ENCODE data around the gene CLMN. TPM values are rescaled to one million over a fixed set of nuclear protein-coding genes. Genes with fewer than 3 reads are reported as not detected.
"Not testable (repeated sequence)": the region's sequence is repeated elsewhere in the genome, so short reads cannot be mapped to it uniquely, and the experiment has no call there.

The CLMN gene
- total RNA-seq, 5 donors from 2014 or later (not counting 1 experiment from before 2014, with no cell fraction given) = 0.68 to 2.2 (median 0.99) TPM

GRCh38 chr14:95183082-95183481, 136.6 kb downstream of the CLMN start:
- Histone ChIP-seq H3K9me3 (no peaks in the 10 kb centered on the region), H3K36me3 (ENCODE audit: control insufficient read depth in 2 of 2, extremely low read depth in 1 of 2, insufficient read depth in 1 of 2, low read length in 1 of 2) (no peaks in the 10 kb centered on the region), H3K4me1 (ENCODE audit: control insufficient read depth in 1 of 2, extremely low read depth in 1 of 2, insufficient read depth in 2 of 2, low read length in 2 of 2) (no peaks in the 10 kb centered on the region), H3K27ac (ENCODE audit: low read length) (no peak overlapping the region), H3K27me3 (replicated peaks in 1 of 2; ENCODE audit: control insufficient read depth in 2 of 2, extremely low read depth in 1 of 2, insufficient read depth in 2 of 2, low read length in 1 of 2) (peaks cover 0 to 34% of the 10 kb centered on the region in 2 experiments), H3K4me3 (ENCODE audit: control insufficient read depth in 1 of 2, extremely low read depth in 1 of 2, low read length in 1 of 2) (no peak overlapping the region)
- Mint-ChIP-seq H3K36me3 (peaks cover 19% of the 10 kb centered on the region), H3K4me1 (peaks cover 0 to 2% (median 2%) of the 10 kb centered on the region in 3 donors), H3K9me3 (peaks cover 0 to 2% (median 2%) of the 10 kb centered on the region in 3 donors), H3K4me3 (no peak overlapping the region), H3K27me3 (peaks cover 14 to 37% of the 10 kb centered on the region in 2 donors), H3K27ac (no peak overlapping the region)
- 60% methylated on average over 1 of the region's 1 CpG for WGBS (ENCODE audit: insufficient coverage)
- CTCF ChIA-PET = no interaction called here
- POLR2A ChIA-PET = no interaction called here
- ATAC-seq (replicated peaks in 1 of 4) (no peak), DNase-seq (no peak)

GRCh38 chr14:95182379-95182778, 137.3 kb downstream of the CLMN start:
- H3K27me3 ChIP-seq (replicated peaks in 1 of 2; ENCODE audit: control insufficient read depth in 2 of 2, extremely low read depth in 1 of 2, insufficient read depth in 2 of 2, low read length in 1 of 2) = peaks cover 0 to 29% of the 10 kb centered on the region in 2 experiments
- ATAC-seq (replicated peaks in 1 of 4) = no peak
- CTCF ChIA-PET = no interaction called here
- no peaks in the 10 kb centered on the region for H3K4me1 ChIP-seq (ENCODE audit: control insufficient read depth in 1 of 2, extremely low read depth in 1 of 2, insufficient read depth in 2 of 2, low read length in 2 of 2)
- Mint-ChIP-seq H3K27me3 (peaks cover 14 to 34% of the 10 kb centered on the region in 2 donors), H3K4me3 (no peak overlapping the region), H3K4me1 (peaks cover 0 to 2% (median 2%) of the 10 kb centered on the region in 3 donors), H3K27ac (no peak overlapping the region), H3K9me3 (no peaks in the 10 kb centered on the region), H3K36me3 (peaks cover 23% of the 10 kb centered on the region)
- WGBS (ENCODE audit: insufficient coverage) = no CpG with 5 or more reads among the region's 8 CpGs
- no peak overlapping the region for H3K4me3 ChIP-seq (ENCODE audit: control insufficient read depth in 1 of 2, extremely low read depth in 1 of 2, low read length in 1 of 2)
- no peaks in the 10 kb centered on the region for H3K36me3 ChIP-seq (ENCODE audit: control insufficient read depth in 2 of 2, extremely low read depth in 1 of 2, insufficient read depth in 1 of 2, low read length in 1 of 2)
- no peaks in the 10 kb centered on the region for H3K9me3 ChIP-seq
- POLR2A ChIA-PET = no interaction called here
- DNase-seq = no peak
- H3K27ac ChIP-seq (ENCODE audit: low read length) = no peak overlapping the region

- no peaks in the 10 kb centered on the region for H3K36me3 ChIP-seq (ENCODE audit: control insufficient read depth in 2 of 2, extremely low read depth in 1 of 2, insufficient read depth in 1 of 2, low read length in 1 of 2)
- Mint-ChIP-seq H3K36me3 (peaks cover 23% of the 10 kb centered on the region), H3K4me3 (no peak overlapping the region), H3K27me3 (peaks cover 8 to 23% of the 10 kb centered on the region in 2 donors), H3K9me3 (no peaks in the 10 kb centered on the region), H3K4me1 (peaks cover 0 to 2% (median 2%) of the 10 kb centered on the region in 3 donors), H3K27ac (no peak overlapping the region)
- WGBS (ENCODE audit: insufficient coverage) = 88% methylated on average over 5 of the region's 8 CpGs
- CTCF ChIA-PET = no interaction called here
- no peaks in the 10 kb centered on the region for H3K4me1 ChIP-seq (ENCODE audit: control insufficient read depth in 1 of 2, extremely low read depth in 1 of 2, insufficient read depth in 2 of 2, low read length in 2 of 2)
- ATAC-seq (replicated peaks in 1 of 4) = no peak
- no peak for DNase-seq
- no peak overlapping the region for H3K27ac ChIP-seq (ENCODE audit: low read length)
- no peak overlapping the region for H3K4me3 ChIP-seq (ENCODE audit: control insufficient read depth in 1 of 2, extremely low read depth in 1 of 2, low read length in 1 of 2)
- no peaks in the 10 kb centered on the region for H3K9me3 ChIP-seq
- POLR2A ChIA-PET = no interaction called here
- H3K27me3 ChIP-seq (replicated peaks in 1 of 2; ENCODE audit: control insufficient read depth in 2 of 2, extremely low read depth in 1 of 2, insufficient read depth in 2 of 2, low read length in 1 of 2) = peaks cover 0 to 21% of the 10 kb centered on the region in 2 experiments
Observed at GRCh38 chr14:95180966-95181741, 138.6 kb downstream of the CLMN start.

- H3K27ac Mint-ChIP-seq; H3K4me1 ChIP-seq (ENCODE audit: control insufficient read depth in 1 of 2, extremely low read depth in 1 of 2, insufficient read depth in 2 of 2, low read length in 2 of 2); H3K4me3 Mint-ChIP-seq; H3K9me3 ChIP-seq; H3K4me1 Mint-ChIP-seq; H3K27me3 Mint-ChIP-seq; DNase-seq; H3K9me3 Mint-ChIP-seq; H3K27me3 ChIP-seq (replicated peaks in 1 of 2; ENCODE audit: control insufficient read depth in 2 of 2, extremely low read depth in 1 of 2, insufficient read depth in 2 of 2, low read length in 1 of 2); H3K4me3 ChIP-seq (ENCODE audit: control insufficient read depth in 1 of 2, extremely low read depth in 1 of 2, low read length in 1 of 2); CTCF ChIA-PET; ATAC-seq (replicated peaks in 1 of 4); H3K27ac ChIP-seq (ENCODE audit: low read length); POLR2A ChIA-PET; H3K36me3 ChIP-seq (ENCODE audit: control insufficient read depth in 2 of 2, extremely low read depth in 1 of 2, insufficient read depth in 1 of 2, low read length in 1 of 2): not testable (repeated sequence)
- peaks cover 17% of the 10 kb centered on the region for H3K36me3 Mint-ChIP-seq
- WGBS (ENCODE audit: insufficient coverage) = no CpG with 5 or more reads among the region's 3 CpGs
Observed at GRCh38 chr14:95175670-95176069, 144.0 kb downstream of the CLMN start.

GRCh38 chr14:95174184-95174792, 145.4 kb downstream of the CLMN start:
- no peaks in the 10 kb centered on the region for H3K9me3 ChIP-seq
- POLR2A ChIA-PET = no interaction called here
- H3K27ac ChIP-seq (ENCODE audit: low read length) = no peak overlapping the region
- Mint-ChIP-seq H3K27me3 (peaks cover 0 to 7% of the 10 kb centered on the region in 2 donors), H3K4me3 (no peak overlapping the region), H3K27ac (no peak overlapping the region), H3K9me3 (no peaks in the 10 kb centered on the region), H3K36me3 (peaks cover 9% of the 10 kb centered on the region), H3K4me1 (no peaks in the 10 kb centered on the region)
- H3K4me3 ChIP-seq (ENCODE audit: control insufficient read depth in 1 of 2, extremely low read depth in 1 of 2, low read length in 1 of 2) = no peak overlapping the region
- no peak for ATAC-seq (replicated peaks in 1 of 4)
- no peak for DNase-seq
- H3K4me1 ChIP-seq (ENCODE audit: control insufficient read depth in 1 of 2, extremely low read depth in 1 of 2, insufficient read depth in 2 of 2, low read length in 2 of 2) = no peaks in the 10 kb centered on the region
- no CpG with 5 or more reads among the region's 2 CpGs for WGBS (ENCODE audit: insufficient coverage)
- CTCF ChIA-PET = no interaction called here
- no peaks in the 10 kb centered on the region for H3K36me3 ChIP-seq (ENCODE audit: control insufficient read depth in 2 of 2, extremely low read depth in 1 of 2, insufficient read depth in 1 of 2, low read length in 1 of 2)
- peaks cover 0 to 5% of the 10 kb centered on the region in 2 experiments for H3K27me3 ChIP-seq (replicated peaks in 1 of 2; ENCODE audit: control insufficient read depth in 2 of 2, extremely low read depth in 1 of 2, insufficient read depth in 2 of 2, low read length in 1 of 2)

GRCh38 chr14:95173518-95173917, 146.2 kb downstream of the CLMN start:
- H3K9me3 Mint-ChIP-seq = no peaks in the 10 kb centered on the region
- peaks cover 6% of the 10 kb centered on the region for H3K36me3 Mint-ChIP-seq
- ChIA-PET POLR2A (no interaction called here), CTCF (no interaction called here)
- ATAC-seq (replicated peaks in 1 of 4) = no peak
- Histone ChIP-seq H3K27me3 (replicated peaks in 1 of 2; ENCODE audit: control insufficient read depth in 2 of 2, extremely low read depth in 1 of 2, insufficient read depth in 2 of 2, low read length in 1 of 2) (peaks cover 0 to 3% of the 10 kb centered on the region in 2 experiments), H3K9me3 (no peaks in the 10 kb centered on the region), H3K36me3 (ENCODE audit: control insufficient read depth in 2 of 2, extremely low read depth in 1 of 2, insufficient read depth in 1 of 2, low read length in 1 of 2) (no peaks in the 10 kb centered on the region), H3K4me1 (ENCODE audit: control insufficient read depth in 1 of 2, extremely low read depth in 1 of 2, insufficient read depth in 2 of 2, low read length in 2 of 2) (no peaks in the 10 kb centered on the region), H3K4me3 (ENCODE audit: control insufficient read depth in 1 of 2, extremely low read depth in 1 of 2, low read length in 1 of 2) (no peak overlapping the region), H3K27ac (ENCODE audit: low read length) (no peak overlapping the region)
- peaks cover 0 to 6% of the 10 kb centered on the region in 2 donors for H3K27me3 Mint-ChIP-seq
- no peak overlapping the region for H3K4me3 Mint-ChIP-seq
- H3K4me1 Mint-ChIP-seq = no peaks in the 10 kb centered on the region
- H3K27ac Mint-ChIP-seq = no peak overlapping the region
- no peak for DNase-seq

Measured in T-cell (primary cell).